DMS114 treated with DMSO at 0.1 percent for 48 hours (cell line): Measurements from ENCODE around the gene SH2D5.
A peak's percentile ranks its signal among the peaks of the same experiment; 100 is the strongest.

ENCODE experiments used
- DNase-seq: peaks from one replicate; lab custom pipeline; 2025; ENCODE audit not compliant: unreplicated experiment; lab: John Stamatoyannopoulos, UW

Gene SH2D5

GRCh38 chr1:20732588-20733359 lies at the start of gene SH2D5:
Gene SH2D5 (minus strand): TSS chr1:20732703. CDS start chr1:20728044, 4,659 bp downstream.
- peak; percentile 30 for DNase-seq

- DNase-seq, result no peak
These were observed 43.2 kb upstream of the SH2D5 start for GRCh38 chr1:20775700-20776099.

- no peak for DNase-seq
These were observed 39.3 kb upstream of the SH2D5 start for GRCh38 chr1:20771780-20772179.

- DNase-seq, result no peak
These were observed 38.0 kb upstream of the SH2D5 start for GRCh38 chr1:20770314-20771087.

- DNase-seq, result no peak
These were observed 34.8 kb upstream of the SH2D5 start for GRCh38 chr1:20767271-20767670.

- DNase-seq, result no peak
These were observed 30.9 kb upstream of the SH2D5 start for GRCh38 chr1:20763417-20763816.

GRCh38 chr1:20760322-20760721 lies 27.8 kb upstream of the SH2D5 start:
- DNase-seq, result no peak

- DNase-seq, result no peak
These were observed 21.1 kb upstream of the SH2D5 start for GRCh38 chr1:20753589-20753988.

GRCh38 chr1:20751462-20751990 lies 19.0 kb upstream of the SH2D5 start:
- no peak for DNase-seq

GRCh38 chr1:20742671-20743070 lies 10.2 kb upstream of the SH2D5 start:
- DNase-seq, result no peak

GRCh38 chr1:20740781-20741180 lies 8.3 kb upstream of the SH2D5 start:
- no peak for DNase-seq

- DNase-seq, result no peak
These were observed 6.7 kb upstream of the SH2D5 start for GRCh38 chr1:20739225-20739624.

- DNase-seq, result no peak
These were observed 3.1 kb upstream of the SH2D5 start for GRCh38 chr1:20735581-20736111.

GRCh38 chr1:20733360-20733975 lies 965 bp upstream of the SH2D5 start:
- no peak for DNase-seq

GRCh38 chr1:20732071-20732587 lies 374 bp downstream of the SH2D5 start:
- peak; percentile 37 for DNase-seq

- DNase-seq, result no peak
These were observed 1.2 kb downstream of the SH2D5 start for GRCh38 chr1:20731057-20731991.

GRCh38 chr1:20730690-20731056 lies 1.8 kb downstream of the SH2D5 start:
- DNase-seq, result no peak

GRCh38 chr1:20729990-20730689 lies 2.4 kb downstream of the SH2D5 start:
- no peak for DNase-seq

- DNase-seq, result no peak
These were observed 3.2 kb downstream of the SH2D5 start for GRCh38 chr1:20729155-20729931.
